Measurements from ENCODE around the gene LDB3. TPM values are rescaled to one million over a fixed set of nuclear protein-coding genes. Genes with fewer than 3 reads are reported as not detected.

LDB3 gene
- total RNA-seq, 2 experiments from 2014 or later: 0.05 to 0.08 TPM

DNA sequence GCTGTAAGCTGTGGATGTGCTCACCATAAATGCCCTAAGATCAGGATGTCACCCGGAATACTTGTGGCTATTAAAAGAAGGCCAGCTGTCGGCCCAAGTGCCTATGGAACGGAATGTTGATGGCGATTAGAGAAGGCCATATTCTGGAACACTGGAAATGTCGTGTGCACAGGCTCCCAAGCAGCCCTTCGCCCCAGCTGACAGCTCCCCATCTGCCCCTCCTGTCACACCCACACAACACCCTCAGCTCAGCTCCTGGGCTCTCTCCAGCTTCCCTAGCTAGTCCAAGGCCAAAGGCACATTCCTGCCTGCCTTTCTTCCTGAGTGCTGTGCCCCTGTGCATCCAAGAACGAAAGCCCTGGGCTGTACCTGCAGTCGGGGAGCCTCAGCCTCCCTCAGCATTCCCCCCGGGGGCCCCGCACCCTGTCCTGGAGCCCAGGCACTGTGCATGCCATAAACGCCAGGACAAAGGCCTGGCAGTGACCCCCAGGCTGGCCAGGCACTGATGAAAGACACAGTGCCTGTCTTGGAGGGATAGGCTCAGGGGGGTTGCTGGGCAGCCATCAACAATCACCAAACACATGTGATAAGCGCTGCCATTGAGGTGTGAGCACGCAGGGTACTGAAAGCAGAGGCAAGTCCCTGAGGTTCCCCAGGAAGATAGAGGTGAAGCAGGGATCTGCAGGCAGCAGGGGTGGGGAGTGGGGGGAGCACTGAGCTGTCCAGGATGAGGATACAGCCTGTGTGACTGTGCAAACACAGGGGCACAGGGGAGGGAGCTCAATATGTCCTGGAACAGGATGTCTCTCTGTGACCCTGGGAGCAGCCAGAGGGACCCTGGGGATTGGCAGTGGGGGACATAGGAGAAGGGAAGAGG lies 3.7 kb upstream of the LDB3 start:
- Mint-ChIP-seq H3K27me3 (no peaks in the 10 kb centered on the region), H3K9me3 (no peaks in the 10 kb centered on the region), H3K4me1 (ENCODE audit: low read depth) (no peaks in the 10 kb centered on the region), H3K36me3 (ENCODE audit: low read depth) (no peaks in the 10 kb centered on the region), H3K27ac (no peak overlapping the region), H3K4me3 (no peak overlapping the region)
- no peaks in the 10 kb centered on the region for H3K4me1 ChIP-seq (ENCODE audit: insufficient read depth, low read length)
- H3K9me3 ChIP-seq (ENCODE audit: control insufficient read depth in 1 of 2, insufficient read depth in 1 of 2, low read length in 2 of 2): no peaks in the 10 kb centered on the region
- no peak for DNase-seq
- no peaks in the 10 kb centered on the region for H3K36me3 ChIP-seq (ENCODE audit: insufficient read depth, low read length)
- ATAC-seq (ENCODE audit: poor library complexity): no peak
- intact Hi-C loops (cut with DNase I, micrococcal nuclease): no loop called here
- H3K27ac ChIP-seq (ENCODE audit: low read depth in 1 of 2, low read length in 2 of 2): no peak overlapping the region
- no peaks in the 10 kb centered on the region for H3K27me3 ChIP-seq (ENCODE audit: control insufficient read depth in 1 of 2, insufficient read depth in 2 of 2, low read length in 2 of 2)
- ChIA-PET POLR2A (no interaction called here), CTCF (no interaction called here)
- no peak overlapping the region for H3K4me3 ChIP-seq (ENCODE audit: low read length)
- TF ChIP-seq, protein P1, sequence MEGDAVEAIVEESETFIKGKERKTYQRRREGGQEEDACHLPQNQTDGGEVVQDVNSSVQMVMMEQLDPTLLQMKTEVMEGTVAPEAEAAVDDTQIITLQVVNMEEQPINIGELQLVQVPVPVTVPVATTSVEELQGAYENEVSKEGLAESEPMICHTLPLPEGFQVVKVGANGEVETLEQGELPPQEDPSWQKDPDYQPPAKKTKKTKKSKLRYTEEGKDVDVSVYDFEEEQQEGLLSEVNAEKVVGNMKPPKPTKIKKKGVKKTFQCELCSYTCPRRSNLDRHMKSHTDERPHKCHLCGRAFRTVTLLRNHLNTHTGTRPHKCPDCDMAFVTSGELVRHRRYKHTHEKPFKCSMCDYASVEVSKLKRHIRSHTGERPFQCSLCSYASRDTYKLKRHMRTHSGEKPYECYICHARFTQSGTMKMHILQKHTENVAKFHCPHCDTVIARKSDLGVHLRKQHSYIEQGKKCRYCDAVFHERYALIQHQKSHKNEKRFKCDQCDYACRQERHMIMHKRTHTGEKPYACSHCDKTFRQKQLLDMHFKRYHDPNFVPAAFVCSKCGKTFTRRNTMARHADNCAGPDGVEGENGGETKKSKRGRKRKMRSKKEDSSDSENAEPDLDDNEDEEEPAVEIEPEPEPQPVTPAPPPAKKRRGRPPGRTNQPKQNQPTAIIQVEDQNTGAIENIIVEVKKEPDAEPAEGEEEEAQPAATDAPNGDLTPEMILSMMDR (IDR thresholded peaks at IDR 0.05): no peak

DNA sequence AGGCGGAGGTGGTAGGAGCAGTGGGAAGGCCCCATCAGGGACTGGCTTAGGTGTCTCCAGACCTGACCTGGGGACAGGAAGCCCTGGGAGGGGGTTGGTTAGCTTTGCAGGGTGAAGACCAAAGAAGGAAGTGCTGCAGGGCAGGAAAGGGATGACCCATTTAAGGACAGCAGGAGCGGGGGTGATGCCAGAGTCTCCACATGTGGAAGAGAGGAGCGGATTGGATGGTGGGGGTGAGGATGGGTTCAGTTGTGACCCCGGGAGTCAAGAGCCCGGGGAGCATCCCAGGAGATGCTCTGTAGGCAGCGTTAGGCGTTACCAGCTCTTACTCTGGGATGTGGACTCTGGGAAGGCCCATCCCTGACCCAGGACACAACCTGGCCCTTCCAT lies 3.1 kb upstream of the LDB3 start:
- H3K9me3 Mint-ChIP-seq: no peaks in the 10 kb centered on the region
- intact Hi-C loops (cut with DNase I, micrococcal nuclease): no loop called here
- H3K4me1 Mint-ChIP-seq (ENCODE audit: low read depth): no peaks in the 10 kb centered on the region
- ChIA-PET POLR2A (no interaction called here), CTCF (no interaction called here)
- Histone ChIP-seq H3K27me3 (ENCODE audit: control insufficient read depth in 1 of 2, insufficient read depth in 2 of 2, low read length in 2 of 2) (no peaks in the 10 kb centered on the region), H3K27ac (ENCODE audit: low read depth in 1 of 2, low read length in 2 of 2) (no peak overlapping the region), H3K4me1 (ENCODE audit: insufficient read depth, low read length) (no peaks in the 10 kb centered on the region), H3K4me3 (ENCODE audit: low read length) (no peak overlapping the region), H3K36me3 (ENCODE audit: insufficient read depth, low read length) (no peaks in the 10 kb centered on the region), H3K9me3 (ENCODE audit: control insufficient read depth in 1 of 2, insufficient read depth in 1 of 2, low read length in 2 of 2) (no peaks in the 10 kb centered on the region)
- TF ChIP-seq, protein P1 (IDR thresholded peaks at IDR 0.05): no peak
- H3K27me3 Mint-ChIP-seq: no peaks in the 10 kb centered on the region
- H3K27ac Mint-ChIP-seq: no peak overlapping the region
- ATAC-seq (ENCODE audit: poor library complexity): no peak
- H3K4me3 Mint-ChIP-seq: no peak overlapping the region
- DNase-seq: no peak
- no peaks in the 10 kb centered on the region for H3K36me3 Mint-ChIP-seq (ENCODE audit: low read depth)

DNA sequence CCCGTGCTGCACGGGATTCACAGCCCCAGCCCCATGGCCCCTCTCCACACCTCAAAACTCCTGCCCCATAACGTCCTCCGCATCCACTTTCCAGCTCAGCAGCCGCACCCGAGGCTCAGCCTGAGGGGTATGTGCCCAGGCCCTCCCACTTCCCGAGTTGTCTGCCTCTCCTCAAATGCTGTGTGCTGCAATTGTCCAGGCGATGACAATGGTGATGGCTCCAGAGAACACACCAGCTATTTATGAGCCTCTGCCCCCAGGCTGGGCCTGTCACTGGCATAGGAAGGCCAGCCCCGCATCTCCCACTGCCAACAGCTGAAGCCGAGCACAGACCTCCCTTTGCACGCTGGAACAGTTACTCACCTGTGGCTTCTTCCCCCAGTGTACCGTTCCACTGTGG lies 2.4 kb upstream of the LDB3 start:
- H3K9me3 ChIP-seq (ENCODE audit: control insufficient read depth in 1 of 2, insufficient read depth in 1 of 2, low read length in 2 of 2): no peaks in the 10 kb centered on the region
- ChIA-PET CTCF (no interaction called here), POLR2A (no interaction called here)
- intact Hi-C loops (cut with DNase I, micrococcal nuclease): no loop called here
- H3K4me3 ChIP-seq (ENCODE audit: low read length): no peak overlapping the region
- Mint-ChIP-seq H3K9me3 (no peaks in the 10 kb centered on the region), H3K4me3 (no peak overlapping the region), H3K27ac (no peak overlapping the region), H3K27me3 (no peaks in the 10 kb centered on the region), H3K36me3 (ENCODE audit: low read depth) (no peaks in the 10 kb centered on the region), H3K4me1 (ENCODE audit: low read depth) (no peaks in the 10 kb centered on the region)
- H3K27me3 ChIP-seq (ENCODE audit: control insufficient read depth in 1 of 2, insufficient read depth in 2 of 2, low read length in 2 of 2): no peaks in the 10 kb centered on the region
- H3K27ac ChIP-seq (ENCODE audit: low read depth in 1 of 2, low read length in 2 of 2): no peak overlapping the region
- H3K4me1 ChIP-seq (ENCODE audit: insufficient read depth, low read length): no peaks in the 10 kb centered on the region
- ATAC-seq (ENCODE audit: poor library complexity): no peak
- TF ChIP-seq, protein P1 (IDR thresholded peaks at IDR 0.05): no peak
- DNase-seq: no peak
- H3K36me3 ChIP-seq (ENCODE audit: insufficient read depth, low read length): no peaks in the 10 kb centered on the region

All from CD4-positive, alpha-beta T cell (primary cell).